Nephron (organoid): Measurements from ENCODE around the gene PLEKHH2.

ENCODE experiments used
- H3K27ac Mint-ChIP-seq, 3 experiments: 2 replicates each; pipeline ENCODE4 v1.8.0; 2020; ENCODE audit warnings: mixed read lengths in 3 of 3, mild to moderate bottlenecking in 2 of 3, moderate library complexity in 1 of 3
- H3K27me3 Mint-ChIP-seq: 2 replicates; pipeline ENCODE4 v1.8.0; 2021; ENCODE audit warnings: low read depth, mild to moderate bottlenecking, moderate library complexity, mixed read lengths
- H3K36me3 Mint-ChIP-seq: 2 replicates; pipeline ENCODE4 v1.8.0; 2020; ENCODE audit warnings: low read depth, mixed read lengths
- H3K4me1 Mint-ChIP-seq: 2 replicates; pipeline ENCODE4 v1.8.0; 2020; ENCODE audit warnings: mixed read lengths
- H3K4me3 Mint-ChIP-seq, 3 experiments: 2 replicates each; pipeline ENCODE4 v1.8.0; 2020; ENCODE audit warnings: mild to moderate bottlenecking in 3 of 3, mixed read lengths in 3 of 3, moderate library complexity in 2 of 3
- H3K9me3 Mint-ChIP-seq: 2 replicates; pipeline ENCODE4 v1.8.0; 2020; ENCODE audit warnings: mixed read lengths
- CTCF ChIP-seq, 3 experiments: fragments of 200-600 bp; sonication (generic); IDR thresholded peaks; one replicate each; pipeline ENCODE4 v1.5.0; 2021; ENCODE audit warnings: antibody characterized with exemption in 3 of 3; ENCODE audit not compliant: unreplicated experiment in 3 of 3

The PLEKHH2 gene

GRCh38 chr2:43814711-43815110, 177.7 kb downstream of the PLEKHH2 start:
- TF ChIP-seq CTCF (IDR thresholded peaks at IDR 0.05; ENCODE audit: unreplicated experiment in 3 of 3), result no peak
- Mint-ChIP-seq H3K4me3 (no peak overlapping the region), H3K9me3 (no peaks in the 10 kb centered on the region), H3K36me3 (peaks cover 9% of the 10 kb centered on the region), H3K4me1 (no peaks in the 10 kb centered on the region), H3K27me3 (no peaks in the 10 kb centered on the region), H3K27ac (no peak overlapping the region)
